ENCODE data around the gene BCKDHB.

Gene BCKDHB

GRCh38 chr6:80272988-80273387, 166.5 kb downstream of the BCKDHB start:
- no peak overlapping the region for H3K4me3 ChIP-seq (ENCODE audit: low read length)
- no peak for DNase-seq (ENCODE audit: low read depth)
- no peak for TF ChIP-seq CTCF (conservative IDR thresholded peaks at IDR 0.05; ENCODE audit: low read length)

GRCh38 chr6:80276861-80277260, 170.4 kb downstream of the BCKDHB start:
- no peak overlapping the region for H3K4me3 ChIP-seq (ENCODE audit: low read length)
- no peak for TF ChIP-seq CTCF (conservative IDR thresholded peaks at IDR 0.05; ENCODE audit: low read length)
- peak; percentile 5 for DNase-seq (ENCODE audit: low read depth)

- H3K4me3 ChIP-seq (ENCODE audit: low read length) = no peak overlapping the region
- no peak for TF ChIP-seq CTCF (conservative IDR thresholded peaks at IDR 0.05; ENCODE audit: low read length)
- no peak for DNase-seq (ENCODE audit: low read depth)
These were observed 171.0 kb downstream of the BCKDHB start for GRCh38 chr6:80277501-80277900.

GRCh38 chr6:80280262-80281010, 174.0 kb downstream of the BCKDHB start:
- no peak for TF ChIP-seq CTCF (conservative IDR thresholded peaks at IDR 0.05; ENCODE audit: low read length)
- H3K4me3 ChIP-seq (ENCODE audit: low read length) = no peak overlapping the region
- DNase-seq (ENCODE audit: low read depth) = peak; percentile 35

- no peak overlapping the region for H3K4me3 ChIP-seq (ENCODE audit: low read length)
- DNase-seq (ENCODE audit: low read depth) = no peak
- TF ChIP-seq CTCF (conservative IDR thresholded peaks at IDR 0.05; ENCODE audit: low read length) = no peak
These were observed 176.6 kb downstream of the BCKDHB start for GRCh38 chr6:80282913-80283554.

- no peak for TF ChIP-seq CTCF (conservative IDR thresholded peaks at IDR 0.05; ENCODE audit: low read length)
- DNase-seq (ENCODE audit: low read depth) = no peak
- H3K4me3 ChIP-seq (ENCODE audit: low read length) = no peak overlapping the region
These were observed 180.6 kb downstream of the BCKDHB start for GRCh38 chr6:80287112-80287511.

- no peak for TF ChIP-seq CTCF (conservative IDR thresholded peaks at IDR 0.05; ENCODE audit: low read length)
- DNase-seq (ENCODE audit: low read depth) = no peak
- no peak overlapping the region for H3K4me3 ChIP-seq (ENCODE audit: low read length)
These were observed 181.1 kb downstream of the BCKDHB start for GRCh38 chr6:80287607-80288006.
